BLaER1 (cell line): ENCODE measurements around the gene GNB1L.
A peak's percentile ranks its signal among the peaks of the same experiment; 100 is the strongest.

Experiments
- H3K27ac ChIP-seq: shearing (Covaris generic); formaldehyde crosslinking; 2 replicates; pipeline ENCODE4 v1.8.1; 2022
- H3K27me3 ChIP-seq: shearing (Covaris generic); formaldehyde crosslinking; 2 replicates; pipeline ENCODE4 v1.8.1; 2022
- H3K36me3 ChIP-seq: shearing (Covaris generic); formaldehyde crosslinking; 2 replicates; pipeline ENCODE4 v1.8.1; 2022
- H3K4me1 ChIP-seq: shearing (Covaris generic); formaldehyde crosslinking; 2 replicates; pipeline ENCODE4 v1.8.1; 2022
- H3K4me2 ChIP-seq: shearing (Covaris generic); formaldehyde crosslinking; 2 replicates; pipeline ENCODE4 v1.8.1; 2022
- H3K4me3 ChIP-seq: shearing (Covaris generic); formaldehyde crosslinking; 2 replicates; pipeline ENCODE4 v1.8.1; 2022
- H3K9ac ChIP-seq: shearing (Covaris generic); formaldehyde crosslinking; 2 replicates; pipeline ENCODE4 v1.8.1; 2022
- H3K9me3 ChIP-seq: shearing (Covaris generic); formaldehyde crosslinking; 2 replicates; pipeline ENCODE4 v1.8.1; 2022
- H4K20me1 ChIP-seq: shearing (Covaris generic); formaldehyde crosslinking; 2 replicates; pipeline ENCODE4 v1.8.1; 2022
- Cebpa-rat ChIP-seq: shearing (Covaris generic); IDR thresholded peaks from 2 replicates; pipeline ENCODE4 v1.8.1; 2022

GNB1L gene

GRCh38 chr22:19890502-19891316 is 36.0 kb upstream of the GNB1L start:
- Histone ChIP-seq H3K36me3 (peaks cover 23% of the 10 kb centered on the region; the same call in 1 of the 2 replicates), H3K4me3 (no peak overlapping the region), H3K27me3 (no peaks in the 10 kb centered on the region), H3K27ac (peak overlapping the region; percentile 95), H3K4me2 (peak overlapping the region; percentile 87), H3K4me1 (peaks cover 96% of the 10 kb centered on the region), H3K9me3 (no peaks in the 10 kb centered on the region), H3K9ac (peak overlapping the region; percentile 78), H4K20me1 (no peaks in the 10 kb centered on the region)
- TF ChIP-seq Cebpa-rat, result no peak

GRCh38 chr22:19889951-19890350 is 35.3 kb upstream of the GNB1L start:
- peak overlapping the region; percentile 95 for H3K27ac ChIP-seq
- no peaks in the 10 kb centered on the region for H3K27me3 ChIP-seq
- peak overlapping the region; percentile 78; the same call in 1 of the 2 replicates for H3K9ac ChIP-seq
- peaks cover 96% of the 10 kb centered on the region for H3K4me1 ChIP-seq
- H3K4me2 ChIP-seq, result peak overlapping the region; percentile 87
- H3K36me3 ChIP-seq, result peaks cover 15% of the 10 kb centered on the region; the same call in 1 of the 2 replicates
- no peak overlapping the region for H3K4me3 ChIP-seq
- no peaks in the 10 kb centered on the region for H4K20me1 ChIP-seq
- no peak for TF ChIP-seq Cebpa-rat
- H3K9me3 ChIP-seq, result no peaks in the 10 kb centered on the region

DNA sequence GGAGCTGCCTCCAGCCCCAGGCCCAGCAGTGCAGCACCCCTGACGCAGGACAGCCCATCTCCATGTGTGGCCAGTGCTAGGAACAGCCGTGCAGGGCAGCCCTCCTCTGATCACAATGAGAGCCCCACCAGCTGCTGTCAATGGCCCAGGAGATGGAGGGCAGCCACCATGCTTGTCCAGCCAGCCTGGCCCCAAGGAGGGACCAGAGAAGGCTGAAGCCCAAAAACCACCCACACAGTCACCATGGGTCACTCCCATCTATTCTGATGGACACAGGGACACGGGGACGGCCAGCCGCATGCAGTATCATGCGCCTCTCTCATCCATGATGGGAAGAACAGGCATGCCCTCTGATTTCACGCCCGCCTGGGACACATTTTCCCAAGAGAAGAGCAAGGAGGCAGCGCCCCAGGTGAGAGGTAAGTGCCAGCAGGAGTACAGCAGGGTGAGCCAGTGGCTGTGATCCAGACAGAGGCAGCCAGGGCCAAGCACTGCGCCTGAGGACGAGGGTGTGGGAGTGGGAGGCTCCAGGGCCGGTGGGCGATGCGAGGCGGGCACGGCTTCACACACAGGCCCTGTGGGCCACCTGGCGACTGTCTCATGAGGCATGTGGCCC is 33.6 kb upstream of the GNB1L start:
- H3K4me1 ChIP-seq, result peaks cover 96% of the 10 kb centered on the region
- H3K4me2 ChIP-seq, result peak overlapping the region; percentile 90; the same call in 1 of the 2 replicates
- H3K27ac ChIP-seq, result peak overlapping the region; percentile 81

DNA sequence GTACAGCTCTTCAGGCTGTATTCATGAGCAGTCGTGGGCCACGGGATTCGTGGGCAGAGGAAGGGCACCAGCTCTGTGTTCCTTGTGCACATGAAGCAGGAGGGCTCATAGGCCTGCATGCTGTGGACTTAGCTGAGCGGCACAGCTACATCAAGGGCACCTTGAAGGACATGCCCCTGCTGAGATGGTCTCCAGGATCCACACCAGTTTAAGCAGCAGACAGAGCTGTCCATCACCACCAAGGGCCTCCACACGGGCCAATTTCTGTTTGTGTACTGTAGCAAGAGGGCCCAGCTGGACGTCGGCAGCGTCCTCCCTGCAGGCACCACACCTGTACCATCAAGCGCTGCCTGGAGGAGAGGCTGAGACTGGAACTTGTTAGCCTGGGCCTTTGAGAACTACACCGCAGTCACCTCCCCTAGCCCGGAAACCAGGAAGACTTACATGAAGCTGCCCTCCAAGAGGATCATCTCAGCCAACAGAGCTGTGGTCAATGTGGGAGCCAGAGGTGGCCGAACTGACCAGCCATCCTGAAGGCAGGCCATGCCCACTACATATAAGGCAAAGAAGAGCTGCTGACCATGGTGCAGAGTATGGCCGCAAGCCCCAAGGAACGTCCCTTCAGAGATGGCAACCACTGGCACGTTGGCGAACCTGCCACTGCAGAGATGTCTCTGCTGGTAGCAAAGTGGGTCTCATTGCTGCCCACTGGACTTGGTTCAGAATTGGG is 32.7 kb upstream of the GNB1L start:
- no peak for TF ChIP-seq Cebpa-rat
- no peaks in the 10 kb centered on the region for H4K20me1 ChIP-seq
- peak overlapping the region; percentile 90 for H3K4me2 ChIP-seq
- H3K36me3 ChIP-seq, result peaks cover 7% of the 10 kb centered on the region; the same call in 1 of the 2 replicates
- H3K27ac ChIP-seq, result peak overlapping the region; percentile 81
- no peaks in the 10 kb centered on the region for H3K9me3 ChIP-seq
- H3K4me3 ChIP-seq, result no peak overlapping the region
- no peak overlapping the region for H3K9ac ChIP-seq
- H3K27me3 ChIP-seq, result no peaks in the 10 kb centered on the region
- H3K4me1 ChIP-seq, result peaks cover 93% of the 10 kb centered on the region

More for the DNA sequence above, 33.6 kb upstream of the GNB1L start:
- H3K27me3 ChIP-seq, result no peaks in the 10 kb centered on the region
- H3K9ac ChIP-seq, result no peak overlapping the region
- H3K9me3 ChIP-seq, result no peaks in the 10 kb centered on the region
- no peak for TF ChIP-seq Cebpa-rat
- H3K4me3 ChIP-seq, result no peak overlapping the region
- H4K20me1 ChIP-seq, result no peaks in the 10 kb centered on the region
- H3K36me3 ChIP-seq, result peaks cover 2% of the 10 kb centered on the region; the same call in 1 of the 2 replicates

DNA sequence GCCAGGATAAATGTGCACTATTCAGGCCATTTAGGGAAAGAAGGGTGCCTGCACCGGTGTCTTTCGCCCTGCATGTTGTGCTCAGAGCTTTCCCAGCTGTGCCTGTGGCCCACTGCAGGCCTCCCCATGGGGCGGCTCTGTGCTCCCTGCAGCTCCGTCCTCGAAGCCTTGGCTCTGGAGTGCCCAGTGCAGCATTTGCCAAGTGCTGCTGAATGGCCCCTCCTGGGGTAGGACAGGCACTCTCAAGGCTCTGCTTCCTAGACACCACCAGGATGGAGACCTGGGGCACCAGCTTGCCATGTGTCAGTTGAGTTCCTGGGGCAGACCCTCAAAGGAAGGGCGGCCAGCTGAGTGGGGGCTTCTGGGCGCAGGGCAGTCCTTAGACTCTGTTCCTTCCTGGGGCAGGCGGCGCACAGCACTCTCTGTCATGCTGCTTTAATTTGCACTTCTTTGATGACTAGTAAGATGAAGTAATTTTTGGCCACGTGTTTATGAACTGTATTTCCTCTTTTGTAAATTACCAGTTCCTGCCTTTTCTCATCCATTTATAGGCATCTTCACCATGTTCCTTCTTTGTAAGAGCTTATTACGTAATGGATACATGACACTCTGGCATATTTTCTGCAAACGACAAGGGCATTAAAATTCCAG is 32.1 kb upstream of the GNB1L start:
- Histone ChIP-seq H3K27me3 (no peaks in the 10 kb centered on the region), H3K4me2 (peak overlapping the region; percentile 90), H3K36me3 (peaks cover 7% of the 10 kb centered on the region; the same call in 1 of the 2 replicates), H4K20me1 (no peaks in the 10 kb centered on the region), H3K4me1 (peaks cover 93% of the 10 kb centered on the region), H3K9me3 (no peaks in the 10 kb centered on the region), H3K27ac (peak overlapping the region; percentile 81), H3K4me3 (no peak overlapping the region), H3K9ac (peak overlapping the region; percentile 56)
- TF ChIP-seq Cebpa-rat, result peak; percentile 53; the same call in 1 of the 2 replicates

GRCh38 chr22:19885841-19886592 is 31.3 kb upstream of the GNB1L start:
- no peaks in the 10 kb centered on the region for H4K20me1 ChIP-seq
- H3K27ac ChIP-seq, result peak overlapping the region; percentile 81
- H3K4me2 ChIP-seq, result peak overlapping the region; percentile 90
- H3K4me1 ChIP-seq, result peaks cover 93% of the 10 kb centered on the region
- no peak overlapping the region for H3K4me3 ChIP-seq
- TF ChIP-seq Cebpa-rat, result no peak
- no peaks in the 10 kb centered on the region for H3K9me3 ChIP-seq
- H3K9ac ChIP-seq, result peak overlapping the region; percentile 56
- peaks cover 7% of the 10 kb centered on the region; the same call in 1 of the 2 replicates for H3K36me3 ChIP-seq
- H3K27me3 ChIP-seq, result no peaks in the 10 kb centered on the region

- TF ChIP-seq Cebpa-rat, result no peak
- H3K4me2 ChIP-seq, result peak overlapping the region; percentile 90
- H3K9ac ChIP-seq, result peak overlapping the region; percentile 13
Measured at GRCh38 chr22:19884954-19885751, 30.5 kb upstream of the GNB1L start.

More at GRCh38 chr22:19884954-19885751, 30.5 kb upstream of the GNB1L start:
- Histone ChIP-seq H3K9me3 (no peaks in the 10 kb centered on the region), H4K20me1 (no peaks in the 10 kb centered on the region), H3K27me3 (no peaks in the 10 kb centered on the region), H3K36me3 (peaks cover 7% of the 10 kb centered on the region; the same call in 1 of the 2 replicates), H3K4me3 (no peak overlapping the region), H3K4me1 (peaks cover 85% of the 10 kb centered on the region), H3K27ac (peak overlapping the region; percentile 81)
